ENCODE data around the gene PARD6A. TPM values are rescaled to one million over a fixed set of nuclear protein-coding genes. Genes with fewer than 3 reads are reported as not detected.
A peak's percentile ranks its signal among the peaks of the same experiment; 100 is the strongest.

The PARD6A gene
- total RNA-seq, 6 experiments from 2014 or later = 0.55 to 1.1 (median 0.86) TPM

GRCh38 chr16:67651039-67651438, 9.7 kb upstream of the PARD6A start:
- no peak for TF ChIP-seq CTCF (IDR thresholded peaks at IDR 0.05)
- H3K4me1 Mint-ChIP-seq (ENCODE audit: low read depth) = no peaks in the 10 kb centered on the region
- DNase-seq = no peak
- no peaks in the 10 kb centered on the region for H3K36me3 Mint-ChIP-seq (ENCODE audit: low read depth)
- H3K27me3 Mint-ChIP-seq (ENCODE audit: insufficient read depth) = peaks cover 39% of the 10 kb centered on the region
- no peaks in the 10 kb centered on the region for H3K9me3 Mint-ChIP-seq
- no peak overlapping the region for H3K4me3 Mint-ChIP-seq
- H3K27ac Mint-ChIP-seq = no peak overlapping the region

GRCh38 chr16:67651847-67652246, 8.9 kb upstream of the PARD6A start:
- Mint-ChIP-seq H3K27ac (no peak overlapping the region), H3K4me1 (ENCODE audit: low read depth) (no peaks in the 10 kb centered on the region), H3K27me3 (ENCODE audit: insufficient read depth) (peaks cover 36% of the 10 kb centered on the region), H3K36me3 (ENCODE audit: low read depth) (no peaks in the 10 kb centered on the region), H3K9me3 (no peaks in the 10 kb centered on the region), H3K4me3 (peak overlapping the region; percentile 74)
- TF ChIP-seq CTCF (IDR thresholded peaks at IDR 0.05) = no peak
- no peak for DNase-seq

GRCh38 chr16:67652578-67653127, 8.1 kb upstream of the PARD6A start:
- Mint-ChIP-seq H3K9me3 (no peaks in the 10 kb centered on the region), H3K4me1 (ENCODE audit: low read depth) (no peaks in the 10 kb centered on the region), H3K27me3 (ENCODE audit: insufficient read depth) (peaks cover 30% of the 10 kb centered on the region), H3K36me3 (ENCODE audit: low read depth) (no peaks in the 10 kb centered on the region), H3K4me3 (no peak overlapping the region), H3K27ac (no peak overlapping the region)
- no peak for DNase-seq
- TF ChIP-seq CTCF (IDR thresholded peaks at IDR 0.05) = no peak

GRCh38 chr16:67653128-67653788, 7.5 kb upstream of the PARD6A start:
- H3K4me1 Mint-ChIP-seq (ENCODE audit: low read depth) = no peaks in the 10 kb centered on the region
- peaks cover 30% of the 10 kb centered on the region for H3K27me3 Mint-ChIP-seq (ENCODE audit: insufficient read depth)
- H3K36me3 Mint-ChIP-seq (ENCODE audit: low read depth) = no peaks in the 10 kb centered on the region
- peak overlapping the region; percentile 88 for H3K4me3 Mint-ChIP-seq
- H3K9me3 Mint-ChIP-seq = no peaks in the 10 kb centered on the region
- no peak for DNase-seq
- TF ChIP-seq CTCF (IDR thresholded peaks at IDR 0.05) = peak; percentile 66
- no peak overlapping the region for H3K27ac Mint-ChIP-seq

GRCh38 chr16:67653789-67654402, 6.9 kb upstream of the PARD6A start:
- peak overlapping the region; percentile 88 for H3K4me3 Mint-ChIP-seq
- DNase-seq = no peak
- H3K4me1 Mint-ChIP-seq (ENCODE audit: low read depth) = peaks cover 3% of the 10 kb centered on the region
- H3K36me3 Mint-ChIP-seq (ENCODE audit: low read depth) = no peaks in the 10 kb centered on the region
- TF ChIP-seq CTCF (IDR thresholded peaks at IDR 0.05) = no peak
- H3K9me3 Mint-ChIP-seq = no peaks in the 10 kb centered on the region
- no peak overlapping the region for H3K27ac Mint-ChIP-seq
- peaks cover 26% of the 10 kb centered on the region for H3K27me3 Mint-ChIP-seq (ENCODE audit: insufficient read depth)

Measured in HFFc6 (cell line).